Brain microvascular endothelial cell (primary cell): ENCODE measurements around the gene SMOC2.

Experiments used
- DNase-seq: peaks from one replicate; pipeline ENCODE4 v3.0.0-alpha.2; 2020
- H3K27ac ChIP-seq: fragments of 250-450 bp; sonication (Bioruptor Pico); 2 replicates; pipeline ENCODE4 v1.5.1; 2020; ENCODE audit warnings: mild to moderate bottlenecking, moderate library complexity
- H3K27me3 ChIP-seq: fragments of 250-450 bp; sonication (Bioruptor Pico); replicated peaks from 2 replicates; pipeline ENCODE4 v1.5.1; 2020; ENCODE audit warnings: mild to moderate bottlenecking
- H3K36me3 ChIP-seq: fragments of 250-450 bp; sonication (Bioruptor Pico); replicated peaks from 2 replicates; pipeline ENCODE4 v1.5.1; 2020; ENCODE audit warnings: mild to moderate bottlenecking
- H3K4me3 ChIP-seq: 2 replicates; pipeline ENCODE4 v1.5.1; 2011; ENCODE audit warnings: low read depth, mild to moderate bottlenecking, control low read depth, low read length, moderate library complexity
- in situ Hi-C: cut with HindIII; loops from 2 replicates; pipeline ENCODE4 v1.10.0; 2017; ENCODE audit warnings: low sequenced_read_pairs, low pct_ligation_motif_present
- TF ChIP-seq, protein P1 (sequence below): IDR thresholded peaks from 2 replicates; pipeline ENCODE4 v1.5.1; 2011; ENCODE audit warnings: low read depth, mild to moderate bottlenecking, moderate library complexity, low read length, control low read depth, inconsistent platforms; ENCODE audit errors: missing control alignments

Gene SMOC2

DNA sequence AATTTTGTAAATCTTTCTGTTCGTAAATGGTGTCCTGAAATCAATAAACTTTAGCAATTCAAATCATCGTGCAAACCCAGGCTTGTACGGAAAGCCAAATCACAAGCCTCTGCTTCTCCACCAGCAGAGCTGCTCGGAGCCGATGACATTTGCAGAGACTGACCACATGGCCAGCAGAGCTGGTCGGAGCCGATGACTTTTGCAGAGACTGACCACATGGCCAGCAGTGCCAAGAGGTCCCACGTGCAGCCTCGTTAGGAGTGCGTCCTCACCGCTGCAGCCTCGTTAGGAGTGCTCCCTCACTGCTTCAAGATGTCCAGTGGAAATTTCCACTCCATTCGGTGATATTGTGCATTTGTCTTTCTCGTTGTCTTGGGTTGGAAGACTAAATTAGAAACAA lies 28.5 kb downstream of the SMOC2 start:
- no peak overlapping the region for H3K4me3 ChIP-seq
- no peaks in the 10 kb centered on the region for H3K27me3 ChIP-seq
- no peak for DNase-seq
- H3K36me3 ChIP-seq = no peaks in the 10 kb centered on the region
- in situ Hi-C loops = no loop called here
- TF ChIP-seq, protein P1, sequence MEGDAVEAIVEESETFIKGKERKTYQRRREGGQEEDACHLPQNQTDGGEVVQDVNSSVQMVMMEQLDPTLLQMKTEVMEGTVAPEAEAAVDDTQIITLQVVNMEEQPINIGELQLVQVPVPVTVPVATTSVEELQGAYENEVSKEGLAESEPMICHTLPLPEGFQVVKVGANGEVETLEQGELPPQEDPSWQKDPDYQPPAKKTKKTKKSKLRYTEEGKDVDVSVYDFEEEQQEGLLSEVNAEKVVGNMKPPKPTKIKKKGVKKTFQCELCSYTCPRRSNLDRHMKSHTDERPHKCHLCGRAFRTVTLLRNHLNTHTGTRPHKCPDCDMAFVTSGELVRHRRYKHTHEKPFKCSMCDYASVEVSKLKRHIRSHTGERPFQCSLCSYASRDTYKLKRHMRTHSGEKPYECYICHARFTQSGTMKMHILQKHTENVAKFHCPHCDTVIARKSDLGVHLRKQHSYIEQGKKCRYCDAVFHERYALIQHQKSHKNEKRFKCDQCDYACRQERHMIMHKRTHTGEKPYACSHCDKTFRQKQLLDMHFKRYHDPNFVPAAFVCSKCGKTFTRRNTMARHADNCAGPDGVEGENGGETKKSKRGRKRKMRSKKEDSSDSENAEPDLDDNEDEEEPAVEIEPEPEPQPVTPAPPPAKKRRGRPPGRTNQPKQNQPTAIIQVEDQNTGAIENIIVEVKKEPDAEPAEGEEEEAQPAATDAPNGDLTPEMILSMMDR = no peak
- no peak overlapping the region for H3K27ac ChIP-seq

DNA sequence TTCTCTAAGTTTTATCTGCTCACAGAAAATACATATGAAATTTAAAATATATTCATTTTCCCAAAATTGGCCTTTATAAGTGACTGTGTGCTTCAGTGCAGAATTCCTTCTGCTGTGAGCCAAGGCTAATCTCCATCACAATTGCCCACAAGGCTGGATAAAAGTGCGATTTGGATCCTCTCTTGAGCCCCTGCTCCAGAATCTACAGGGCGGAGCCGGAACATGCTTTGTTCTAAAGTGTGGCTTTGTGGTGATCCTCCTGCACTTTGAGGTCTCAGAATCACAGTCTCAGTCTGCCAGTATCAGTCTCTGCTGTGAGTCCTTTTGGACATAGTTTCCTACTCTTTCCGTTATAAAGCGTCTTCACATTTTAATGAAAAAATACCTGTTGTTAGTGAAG lies 28.9 kb downstream of the SMOC2 start:
- H3K4me3 ChIP-seq = no peak overlapping the region
- in situ Hi-C loops = no loop called here
- no peaks in the 10 kb centered on the region for H3K36me3 ChIP-seq
- TF ChIP-seq, protein P1 = no peak
- no peak overlapping the region for H3K27ac ChIP-seq
- no peak for DNase-seq
- H3K27me3 ChIP-seq = no peaks in the 10 kb centered on the region

DNA sequence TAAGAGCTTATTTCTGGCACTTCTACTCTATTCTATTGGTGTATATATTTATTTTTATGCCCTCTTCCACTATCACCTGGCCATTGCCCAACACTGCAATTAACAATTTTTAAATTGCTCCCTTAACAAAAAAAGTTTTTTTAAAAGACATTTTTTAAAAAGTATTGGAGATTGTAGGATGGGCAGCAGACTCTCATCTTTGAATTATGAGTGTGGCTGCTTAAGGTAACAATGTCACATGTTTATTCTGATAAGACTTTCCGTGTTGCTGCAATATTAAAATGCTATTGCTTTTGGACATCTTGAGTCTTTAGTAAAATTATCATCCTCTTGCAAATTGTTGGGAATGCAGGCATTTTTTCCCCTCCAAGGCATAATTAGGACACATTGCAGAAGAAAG lies 31.4 kb downstream of the SMOC2 start:
- no peaks in the 10 kb centered on the region for H3K36me3 ChIP-seq
- in situ Hi-C loops = no loop called here
- H3K27me3 ChIP-seq = no peaks in the 10 kb centered on the region
- DNase-seq = no peak
- TF ChIP-seq, protein P1 = no peak
- no peak overlapping the region for H3K4me3 ChIP-seq
- H3K27ac ChIP-seq = no peak overlapping the region

DNA sequence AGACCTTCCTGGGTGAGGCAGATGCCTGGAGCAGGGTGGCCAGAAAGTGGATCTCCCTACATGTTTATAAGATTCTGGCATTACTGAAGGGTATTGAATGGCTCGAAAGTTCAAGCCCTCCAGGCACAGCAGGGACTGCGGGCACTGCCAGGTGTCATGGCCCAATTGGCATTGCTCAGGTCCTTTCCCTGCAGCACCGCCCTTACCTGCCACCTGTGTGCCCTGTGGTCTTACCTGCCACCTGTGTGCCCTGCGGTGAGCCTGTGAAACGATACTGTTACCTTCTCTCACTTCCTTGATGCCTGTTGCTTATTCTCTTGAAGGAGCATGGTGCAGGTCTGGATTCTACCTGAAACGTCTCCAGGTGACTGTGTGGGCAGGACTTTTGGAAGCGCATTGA lies 32.2 kb downstream of the SMOC2 start:
- Histone ChIP-seq H3K4me3 (no peak overlapping the region), H3K36me3 (no peaks in the 10 kb centered on the region), H3K27me3 (no peaks in the 10 kb centered on the region), H3K27ac (no peak overlapping the region)
- TF ChIP-seq, protein P1 = no peak
- in situ Hi-C loops = no loop called here
- no peak for DNase-seq

DNA sequence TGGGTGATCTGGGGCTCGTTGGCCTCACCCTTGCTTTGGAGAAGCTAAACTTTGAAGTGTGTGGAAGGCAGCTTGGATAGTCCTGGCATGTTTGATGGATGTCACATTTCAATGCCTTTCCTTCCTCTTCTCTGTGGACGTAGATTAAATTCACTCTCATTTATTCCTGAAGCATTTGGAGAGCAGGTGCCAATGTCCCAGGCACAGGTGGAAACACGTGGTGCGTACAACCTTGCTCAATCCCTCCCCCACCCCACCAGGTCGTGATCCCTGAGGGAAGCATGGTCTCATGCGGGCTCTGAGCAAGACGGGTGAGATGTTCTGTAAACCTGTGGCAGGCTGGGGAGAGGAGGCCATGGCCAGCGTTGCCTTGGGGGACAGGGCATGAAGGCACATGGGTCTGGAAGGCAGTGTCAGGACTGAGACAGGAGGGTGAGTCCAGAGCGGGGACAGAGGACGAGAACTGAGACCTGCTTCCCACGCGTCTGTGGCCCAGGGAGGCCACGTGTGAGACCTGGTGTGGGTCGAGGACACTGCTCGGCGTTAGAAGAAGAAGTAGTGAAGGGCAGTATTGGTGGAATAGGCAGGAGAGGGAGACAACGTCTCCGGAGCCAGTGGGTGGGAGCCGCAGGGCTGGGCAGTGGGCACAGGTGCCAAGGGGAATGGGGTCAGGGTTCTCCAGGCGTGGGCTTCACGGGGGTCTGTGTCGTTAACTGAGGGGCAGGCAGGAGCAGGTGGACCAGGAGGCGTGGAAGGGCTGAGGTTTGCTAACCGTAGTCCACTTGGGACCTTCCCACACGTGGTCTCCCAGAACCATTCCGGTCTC lies 34.4 kb downstream of the SMOC2 start:
- Histone ChIP-seq H3K27me3 (no peaks in the 10 kb centered on the region), H3K36me3 (no peaks in the 10 kb centered on the region), H3K4me3 (no peak overlapping the region), H3K27ac (no peak overlapping the region)
- in situ Hi-C loops = no loop called here
- TF ChIP-seq, protein P1 = no peak
- no peak for DNase-seq

DNA sequence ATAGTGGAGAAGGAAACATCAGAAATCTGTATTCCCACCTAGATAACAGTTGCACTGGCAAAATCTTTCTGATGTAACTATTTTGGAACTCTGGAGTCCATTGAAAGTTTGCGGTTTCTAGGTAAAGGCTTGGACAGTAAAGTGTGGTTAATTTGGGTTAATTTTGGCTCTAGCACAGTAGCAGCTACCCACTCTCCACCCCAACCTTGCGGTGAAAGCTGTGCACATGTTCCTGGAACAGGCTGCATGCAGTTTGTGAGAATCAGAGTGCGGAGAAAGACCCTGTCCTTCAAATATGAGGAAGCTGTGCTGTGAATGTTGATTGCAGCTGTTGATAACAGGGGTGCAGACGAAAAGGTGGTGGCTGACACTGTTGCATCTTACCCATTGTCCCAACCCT lies 38.4 kb downstream of the SMOC2 start:
- DNase-seq = no peak
- TF ChIP-seq, protein P1 = no peak
- Histone ChIP-seq H3K4me3 (no peak overlapping the region), H3K36me3 (no peaks in the 10 kb centered on the region), H3K27ac (no peak overlapping the region), H3K27me3 (no peaks in the 10 kb centered on the region)
- in situ Hi-C loops = no loop called here
